ENCODE data around the gene GPR18. TPM values are rescaled to one million over a fixed set of nuclear protein-coding genes. Genes with fewer than 3 reads are reported as not detected.
"Not testable (repeated sequence)": the region's sequence is repeated elsewhere in the genome, so short reads cannot be mapped to it uniquely, and the experiment has no call there.

GPR18 gene
- total RNA-seq, 1 donor from 2014 or later: not detected

- DNase-seq (ENCODE audit: low spot score in 2 of 2) (no peak), FAIRE-seq (no peak)
Observed at GRCh38 chr13:99237981-99238662, 20.1 kb downstream of the GPR18 start.

GRCh38 chr13:99231721-99232120 lies 26.5 kb downstream of the GPR18 start:
- FAIRE-seq: no peak

GRCh38 chr13:99230991-99231390 lies 27.2 kb downstream of the GPR18 start:
- no peak for FAIRE-seq
- no peak for DNase-seq (ENCODE audit: low spot score in 2 of 2)

More at GRCh38 chr13:99231721-99232120, 26.5 kb downstream of the GPR18 start:
- no peak for DNase-seq (ENCODE audit: low spot score in 2 of 2)

GRCh38 chr13:99230588-99230987 lies 27.6 kb downstream of the GPR18 start:
- not testable (repeated sequence) for DNase-seq (ENCODE audit: low spot score in 2 of 2); FAIRE-seq

- DNase-seq (ENCODE audit: low spot score in 2 of 2) (no peak), FAIRE-seq (no peak)
Observed at GRCh38 chr13:99228737-99229691, 29.2 kb downstream of the GPR18 start.

GRCh38 chr13:99227909-99228688 lies 30.1 kb downstream of the GPR18 start:
- DNase-seq (ENCODE audit: low spot score in 2 of 2) (no peak), FAIRE-seq (no peak)

GRCh38 chr13:99227331-99227900 lies 30.8 kb downstream of the GPR18 start:
- FAIRE-seq: no peak

GRCh38 chr13:99226513-99226912 lies 31.7 kb downstream of the GPR18 start:
- no peak for DNase-seq (ENCODE audit: low spot score in 2 of 2)
- FAIRE-seq: no peak

More at GRCh38 chr13:99227331-99227900, 30.8 kb downstream of the GPR18 start:
- no peak for DNase-seq (ENCODE audit: low spot score in 2 of 2)

GRCh38 chr13:99225078-99225477 lies 33.1 kb downstream of the GPR18 start:
- no peak for DNase-seq (ENCODE audit: low spot score in 2 of 2)
- FAIRE-seq: no peak

- FAIRE-seq: no peak
- DNase-seq (ENCODE audit: low spot score in 2 of 2): no peak
Observed at GRCh38 chr13:99224021-99224420, 34.2 kb downstream of the GPR18 start.

GRCh38 chr13:99223587-99223986 lies 34.6 kb downstream of the GPR18 start:
- no peak for DNase-seq (ENCODE audit: low spot score in 2 of 2)
- no peak for FAIRE-seq

- DNase-seq (ENCODE audit: low spot score in 2 of 2) (no peak), FAIRE-seq (no peak)
Observed at GRCh38 chr13:99221567-99222239, 36.5 kb downstream of the GPR18 start.

GRCh38 chr13:99220199-99220935 lies 37.8 kb downstream of the GPR18 start:
- DNase-seq (ENCODE audit: low spot score in 2 of 2): no peak
- FAIRE-seq: no peak

- DNase-seq (ENCODE audit: low spot score in 2 of 2) (no peak), FAIRE-seq (no peak)
Observed at GRCh38 chr13:99218969-99219368, 39.2 kb downstream of the GPR18 start.

- DNase-seq (ENCODE audit: low spot score in 2 of 2): no peak
- no peak for FAIRE-seq
Observed at GRCh38 chr13:99218545-99218944, 39.6 kb downstream of the GPR18 start.

GRCh38 chr13:99218126-99218525 lies 40.1 kb downstream of the GPR18 start:
- DNase-seq (ENCODE audit: low spot score in 2 of 2) (no peak), FAIRE-seq (no peak)

GRCh38 chr13:99217461-99218110 lies 40.6 kb downstream of the GPR18 start:
- DNase-seq (ENCODE audit: low spot score in 2 of 2): no peak
- no peak for FAIRE-seq

GRCh38 chr13:99215184-99215830 lies 42.9 kb downstream of the GPR18 start:
- no peak for DNase-seq (ENCODE audit: low spot score in 2 of 2)

More at GRCh38 chr13:99215184-99215830, 42.9 kb downstream of the GPR18 start:
- FAIRE-seq: no peak

Measured in frontal cortex (tissue), 4 donors.